Sigmoid colon (tissue), 4 donors: ENCODE data around the gene GALNT14.

ENCODE experiments used
- POLR2A ChIP-seq, 2 donors: fragments of 450-650 bp; IDR thresholded peaks; one replicate each; pipeline ENCODE4 v1.6.1; 2016; ENCODE audit warnings: antibody characterized with exemption in 2 of 2, mild to moderate bottlenecking in 2 of 2, moderate library complexity in 2 of 2
- POLR2AphosphoS5 ChIP-seq, 4 donors: sonication (generic); formaldehyde crosslinking; IDR thresholded peaks; one replicate each; pipeline ENCODE4 v1.6.1; 2017; ENCODE audit warnings: antibody characterized with exemption in 4 of 4
- TF ChIP-seq, protein P1 (sequence below), 4 experiments: fragments of 450-650 bp in 3 of 4; fragments of 200-600 bp in 1 of 4; IDR thresholded peaks; one replicate each; pipeline ENCODE4 v1.5.1; 2016 to 2019; ENCODE audit warnings: antibody characterized with exemption in 4 of 4, mild to moderate bottlenecking in 3 of 4, moderate library complexity in 2 of 4

DNA sequence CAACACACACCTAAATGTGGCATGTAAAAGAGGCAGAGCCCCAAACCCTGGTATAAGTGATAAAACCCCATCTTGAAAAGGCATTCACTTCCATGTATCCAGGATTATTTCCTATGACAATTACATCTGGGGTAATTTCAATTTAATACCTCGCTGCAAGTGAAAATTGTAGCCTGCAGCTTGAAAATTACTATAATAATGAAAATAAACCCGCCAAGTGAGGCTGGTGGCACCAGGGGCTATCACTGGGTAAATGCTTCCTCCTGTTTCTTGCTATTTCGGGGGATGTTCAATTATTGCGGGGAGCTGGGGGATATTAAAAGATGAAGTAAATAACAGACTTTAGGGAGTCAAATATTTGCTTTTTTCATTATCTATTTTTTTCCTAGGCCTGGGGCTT lies 171.5 kb downstream of the GALNT14 start:
- TF ChIP-seq POLR2AphosphoS5 (IDR thresholded peaks at IDR 0.05) (no peak), POLR2A (IDR thresholded peaks at IDR 0.05) (no peak)
- TF ChIP-seq, protein P1, sequence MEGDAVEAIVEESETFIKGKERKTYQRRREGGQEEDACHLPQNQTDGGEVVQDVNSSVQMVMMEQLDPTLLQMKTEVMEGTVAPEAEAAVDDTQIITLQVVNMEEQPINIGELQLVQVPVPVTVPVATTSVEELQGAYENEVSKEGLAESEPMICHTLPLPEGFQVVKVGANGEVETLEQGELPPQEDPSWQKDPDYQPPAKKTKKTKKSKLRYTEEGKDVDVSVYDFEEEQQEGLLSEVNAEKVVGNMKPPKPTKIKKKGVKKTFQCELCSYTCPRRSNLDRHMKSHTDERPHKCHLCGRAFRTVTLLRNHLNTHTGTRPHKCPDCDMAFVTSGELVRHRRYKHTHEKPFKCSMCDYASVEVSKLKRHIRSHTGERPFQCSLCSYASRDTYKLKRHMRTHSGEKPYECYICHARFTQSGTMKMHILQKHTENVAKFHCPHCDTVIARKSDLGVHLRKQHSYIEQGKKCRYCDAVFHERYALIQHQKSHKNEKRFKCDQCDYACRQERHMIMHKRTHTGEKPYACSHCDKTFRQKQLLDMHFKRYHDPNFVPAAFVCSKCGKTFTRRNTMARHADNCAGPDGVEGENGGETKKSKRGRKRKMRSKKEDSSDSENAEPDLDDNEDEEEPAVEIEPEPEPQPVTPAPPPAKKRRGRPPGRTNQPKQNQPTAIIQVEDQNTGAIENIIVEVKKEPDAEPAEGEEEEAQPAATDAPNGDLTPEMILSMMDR (IDR thresholded peaks at IDR 0.05) = no peak
